IMR-90 (cell line): ENCODE results near the gene TMUB1. TPM values are rescaled to one million over a fixed set of nuclear protein-coding genes. Genes with fewer than 3 reads are reported as not detected.

ENCODE experiments used
- ATAC-seq: fragments of 200-7000 bp; cut with Tn5 transposase; 2 replicates; pipeline ENCODE4 v1.9.1; 2020; ENCODE audit warnings: low read depth, mild to moderate bottlenecking, moderate library complexity
- BruUV-seq: library from RNA; stranded (reverse); fragments of 400-500 nt; replicated peaks from 2 replicates; lab custom pipeline; 2021; lab: Mats Ljungman, UMichigan
- CTCF ChIA-PET: fragments of 300-600 bp; formaldehyde crosslinking; extraction: SDS; loops from one replicate; lab custom pipeline; 2021; ENCODE audit warnings: antibody characterized with exemption; lab: Yijun Ruan, JAX
- POLR2A ChIA-PET: fragments of 300-600 bp; sonication (Branson Sonifier 250); formaldehyde crosslinking; loops from one replicate; lab custom pipeline; 2022; ENCODE audit warnings: antibody characterized with exemption; ENCODE audit not compliant: unreplicated experiment; lab: Charles Lee
- DNase-seq: peaks from one replicate; pipeline ENCODE4 v3.0.0; 2013
- H2AFZ ChIP-seq: replicated peaks from 2 replicates; pipeline ENCODE3; 2013; ENCODE audit warnings: low read length, mild to moderate bottlenecking; ENCODE audit not compliant: poor library complexity
- H2AK5ac ChIP-seq: 2 replicates; pipeline ENCODE4 v1.6.1; 2013; ENCODE audit warnings: low read depth, low read length, inconsistent platforms
- H2AK9ac ChIP-seq: replicated peaks from 2 replicates; pipeline ENCODE3; 2013; ENCODE audit warnings: mild to moderate bottlenecking, low read depth, low read length, moderate library complexity; ENCODE audit not compliant: poor library complexity
- H2BK120ac ChIP-seq: 2 replicates; pipeline ENCODE4 v1.6.1; 2013; ENCODE audit warnings: low read depth, low read length, inconsistent platforms
- H2BK15ac ChIP-seq: 3 replicates; pipeline ENCODE4 v1.6.1; 2013; ENCODE audit warnings: low read depth, low read length, inconsistent platforms
- H2BK20ac ChIP-seq: 2 replicates; pipeline ENCODE4 v1.6.1; 2013; ENCODE audit warnings: low read depth, mild to moderate bottlenecking, inconsistent platforms, low read length, moderate library complexity
- H2BK5ac ChIP-seq: 2 replicates; pipeline ENCODE4 v1.6.1; 2013; ENCODE audit warnings: mild to moderate bottlenecking, low read depth, low read length, inconsistent platforms; ENCODE audit not compliant: poor library complexity, severe bottlenecking
- H3K14ac ChIP-seq: replicated peaks from 2 replicates; pipeline ENCODE4 v1.6.1; 2013; ENCODE audit warnings: low read depth, low read length, inconsistent platforms
- H3K18ac ChIP-seq: 2 replicates; pipeline ENCODE4 v1.6.1; 2013; ENCODE audit warnings: low read depth, low read length, control low read depth
- H3K23ac ChIP-seq: 2 replicates; pipeline ENCODE4 v1.6.1; 2013; ENCODE audit warnings: low read depth, low read length, inconsistent platforms
- H3K27ac ChIP-seq: 2 replicates; pipeline ENCODE4 v1.5.1; 2013; ENCODE audit warnings: mild to moderate bottlenecking, control low read depth, low read length; ENCODE audit not compliant: insufficient read depth
- H3K27me3 ChIP-seq: 2 replicates; pipeline ENCODE4 v1.6.1; 2013; ENCODE audit warnings: low read length; ENCODE audit not compliant: control insufficient read depth, insufficient read depth
- H3K36me3 ChIP-seq: 2 replicates; pipeline ENCODE4 v1.6.1; 2013; ENCODE audit warnings: low read length, mixed read lengths; ENCODE audit not compliant: control insufficient read depth, insufficient read depth
- H3K4ac ChIP-seq: 2 replicates; pipeline ENCODE4 v1.6.1; 2013; ENCODE audit warnings: low read depth, low read length, inconsistent platforms
- H3K4me1 ChIP-seq: 2 replicates; pipeline ENCODE4 v1.6.1; 2013; ENCODE audit warnings: low read length, mixed read lengths; ENCODE audit not compliant: control insufficient read depth, insufficient read depth
- H3K4me2 ChIP-seq: 2 replicates; pipeline ENCODE4 v1.6.1; 2013; ENCODE audit warnings: low read depth, mild to moderate bottlenecking, control low read depth, low read length, moderate library complexity
- H3K4me3 ChIP-seq: 2 replicates; pipeline ENCODE4 v1.5.1; 2013; ENCODE audit warnings: low read depth, mild to moderate bottlenecking, control low read depth, low read length, moderate library complexity; ENCODE audit not compliant: insufficient read depth
- H3K56ac ChIP-seq: 2 replicates; pipeline ENCODE4 v1.6.1; 2013; ENCODE audit warnings: low read length, inconsistent platforms; ENCODE audit not compliant: insufficient read depth; ENCODE audit errors: extremely low read depth
- H3K79me1 ChIP-seq, 2 experiments: 2 replicates each; pipeline ENCODE4 v1.6.1; 2013; ENCODE audit warnings: low read length in 2 of 2, inconsistent platforms in 1 of 2, low read depth in 1 of 2
- H3K9ac ChIP-seq: 2 replicates; pipeline ENCODE4 v1.6.1; 2013; ENCODE audit warnings: low read depth, low read length, control low read depth
- H3K9me1 ChIP-seq: 2 replicates; pipeline ENCODE4 v1.6.1; 2013; ENCODE audit warnings: low read length, inconsistent platforms; ENCODE audit not compliant: insufficient read depth
- H3K9me3 ChIP-seq: 2 replicates; pipeline ENCODE4 v1.6.1; 2013; ENCODE audit warnings: low read length; ENCODE audit not compliant: control insufficient read depth, insufficient read depth
- H4K20me1 ChIP-seq: 2 replicates; pipeline ENCODE4 v1.6.1; 2013; ENCODE audit warnings: low read length, inconsistent platforms; ENCODE audit not compliant: insufficient read depth
- H4K5ac ChIP-seq: 2 replicates; pipeline ENCODE4 v1.6.1; 2013; ENCODE audit warnings: mild to moderate bottlenecking, low read depth, low read length, control low read depth
- H4K8ac ChIP-seq, 2 experiments: 2 replicates each; pipeline ENCODE4 v1.6.1; 2013; ENCODE audit warnings: low read depth in 2 of 2, low read length in 2 of 2, control low read depth in 1 of 2, inconsistent platforms in 1 of 2
- H4K91ac ChIP-seq: 2 replicates; pipeline ENCODE4 v1.6.1; 2013; ENCODE audit warnings: low read depth, low read length, inconsistent platforms; ENCODE audit not compliant: insufficient read depth
- BHLHE40 ChIP-seq: fragments of 150-350 bp; IDR thresholded peaks from 2 replicates; pipeline ENCODE4 v1.6.1; 2016; ENCODE audit warnings: mild to moderate bottlenecking, low read depth, low read length
- MAFK ChIP-seq: IDR thresholded peaks from 2 replicates; pipeline ENCODE4 v1.6.1; 2012; ENCODE audit warnings: low read depth, low read length, improper control_type of control experiment
- MAZ ChIP-seq: IDR thresholded peaks from 2 replicates; pipeline ENCODE4 v1.6.1; 2012; ENCODE audit warnings: low read depth, mild to moderate bottlenecking, low read length, improper control_type of control experiment, moderate library complexity, borderline replicate concordance
- MXI1 ChIP-seq: IDR thresholded peaks from 2 replicates; pipeline ENCODE4 v1.6.1; 2012; ENCODE audit warnings: low read depth, mild to moderate bottlenecking, low read length, moderate library complexity, borderline replicate concordance
- NFE2L2 ChIP-seq: fragments of 150-350 bp; IDR thresholded peaks from 2 replicates; pipeline ENCODE4 v1.6.1; 2016; ENCODE audit warnings: low read depth, mild to moderate bottlenecking, low read length
- POLR2A ChIP-seq: IDR thresholded peaks from 2 replicates; pipeline ENCODE4 v1.6.1; 2012; ENCODE audit warnings: mild to moderate bottlenecking, low read depth, low read length
- RAD21 ChIP-seq: IDR thresholded peaks from 2 replicates; pipeline ENCODE4 v1.6.1; 2012; ENCODE audit warnings: low read length, improper control_type of control experiment
- RCOR1 ChIP-seq: IDR thresholded peaks from 2 replicates; pipeline ENCODE4 v1.6.1; 2012; ENCODE audit warnings: mild to moderate bottlenecking, low read length, improper control_type of control experiment; ENCODE audit not compliant: insufficient replicate concordance
- RFX5 ChIP-seq: IDR thresholded peaks from 2 replicates; pipeline ENCODE4 v1.8.0; 2012; ENCODE audit warnings: low read depth, mild to moderate bottlenecking, low read length, moderate library complexity
- WGBS, 2 experiments: methylation state at CpG; one replicate each; pipeline versions ENCODE4 v1.1.5 to v1.1.7; 2013; ENCODE audit warnings: missing lambda C conversion rate in 2 of 2; ENCODE audit not compliant: insufficient read length in 1 of 2; ENCODE audit errors: extremely low coverage in 2 of 2; 5-methylcytosine and 5-hydroxymethylcytosine counted together
- dilution Hi-C: fragments of 300-500 bp; cut with HindIII; formaldehyde crosslinking; loops from one replicate; pipeline ENCODE4 v1.14.3; 2018; ENCODE audit warnings: low sequenced_read_pairs; ENCODE audit not compliant: unreplicated experiment
- in situ Hi-C: fragments of 300-500 bp; cut with MboI; formaldehyde crosslinking; loops from 3 replicates; pipeline ENCODE4 v1.14.3; 2019; ENCODE audit warnings: low sequenced_read_pairs, inconsistent platforms, mixed read lengths
- intact Hi-C: fragments of 100-400 bp; cut with micrococcal nuclease; formaldehyde crosslinking; loops from 2 replicates; pipeline ENCODE4 v1.10.0; 2022
- polyA plus RNA-seq, 3 experiments: library from polyadenylated mRNA; depleted of rRNA; stranded (reverse); fragments of >200 nt; gene quantifications; 2 replicates each; pipeline ENCODE4 v1.2.3, GENCODE V29; 2012; ENCODE audit warnings: low replicate concordance in 1 of 3
- total RNA-seq: library from RNA; depleted of rRNA; stranded (reverse); fragments of >200 nt; gene quantifications from 2 replicates; pipeline ENCODE4 v1.2.3, GENCODE V29; 2012
- TF ChIP-seq, protein P1 (sequence below): fragments of 150-350 bp; IDR thresholded peaks from 2 replicates; pipeline ENCODE4 v1.6.1; 2017; ENCODE audit warnings: mild to moderate bottlenecking, antibody characterized with exemption, low read length, low read depth
- TF ChIP-seq, protein P2 (sequence below): conservative IDR thresholded peaks from 2 replicates; pipeline ENCODE4 v1.5.1; 2012; ENCODE audit warnings: mild to moderate bottlenecking, low read depth, low read length, improper control_type of control experiment

Gene TMUB1
- total and polyA plus RNA-seq, 2 of the 4 experiments (the other 2 are of a cell fraction), result 6.8 to 29.8 TPM

DNA sequence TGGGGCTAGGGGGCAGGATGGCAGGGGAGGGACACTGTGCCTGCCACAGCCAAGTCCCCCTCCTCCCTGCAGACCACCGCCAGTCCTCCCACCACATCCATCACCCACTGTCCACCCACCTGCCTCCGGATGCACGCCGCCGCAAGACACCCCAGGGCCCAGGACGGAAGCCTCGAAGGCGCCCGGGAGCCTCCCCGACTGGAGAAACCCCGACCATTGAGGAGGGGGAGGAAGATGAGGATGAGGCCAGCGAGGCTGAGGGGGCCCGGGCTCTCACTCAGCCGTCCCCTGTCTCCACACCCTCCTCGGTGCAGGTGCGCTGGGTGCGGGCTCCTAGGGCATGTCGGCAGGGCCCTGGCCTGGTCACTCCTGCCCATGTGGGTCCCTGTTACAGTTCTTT, 18.8 kb downstream of the TMUB1 start:
- H3K18ac ChIP-seq, result no peak overlapping the region
- ATAC-seq (no peak), DNase-seq (no peak)
- no peak overlapping the region for H2AFZ ChIP-seq
- POLR2A ChIA-PET, result no interaction called here
- H2AK9ac ChIP-seq, result no peak overlapping the region
- no peak overlapping the region for H3K14ac ChIP-seq
- H2BK15ac ChIP-seq, result no peak overlapping the region
- WGBS, 2 experiments, result 94% methylated on average over 6 of the region's 18 CpGs; no CpG with 5 or more reads in 1 of the 2 experiments
- no TSS peak for BruUV-seq
- H3K27me3 ChIP-seq, result no peaks in the 10 kb centered on the region
- H4K20me1 ChIP-seq, result peaks cover 32% of the 10 kb centered on the region
- CTCF ChIA-PET, result no interaction called here
- no peak overlapping the region for H2BK5ac ChIP-seq
- no peak overlapping the region for H3K9ac ChIP-seq
- H3K36me3 ChIP-seq, result peaks cover 45% of the 10 kb centered on the region
- no peak overlapping the region for H3K56ac ChIP-seq
- dilution Hi-C loops (no loop called here), in situ Hi-C loops (no loop called here), intact Hi-C loops (no loop called here)
- H4K8ac ChIP-seq, result no peak overlapping the region
- H4K91ac ChIP-seq, result no peak overlapping the region
- H3K9me3 ChIP-seq, result no peaks in the 10 kb centered on the region
- peaks cover 8% of the 10 kb centered on the region; the same call in 1 of the 2 replicates for H3K9me1 ChIP-seq
- H2BK120ac ChIP-seq, result no peak overlapping the region
- H3K4me2 ChIP-seq, result no peak overlapping the region
- peaks cover 24 to 62% of the 10 kb centered on the region in 2 experiments for H3K79me1 ChIP-seq
- no peak overlapping the region for H2AK5ac ChIP-seq
- no peak overlapping the region for H3K27ac ChIP-seq
- H3K23ac ChIP-seq, result no peak overlapping the region
- H3K4me1 ChIP-seq, result peaks cover 33% of the 10 kb centered on the region
- H3K4ac ChIP-seq, result no peak overlapping the region
- no peak overlapping the region for H3K4me3 ChIP-seq
- no peak overlapping the region for H2BK20ac ChIP-seq
- TF ChIP-seq POLR2A, result no peak
- TF ChIP-seq BHLHE40, result no peak
- TF ChIP-seq MXI1, result no peak
- TF ChIP-seq, protein P1, sequence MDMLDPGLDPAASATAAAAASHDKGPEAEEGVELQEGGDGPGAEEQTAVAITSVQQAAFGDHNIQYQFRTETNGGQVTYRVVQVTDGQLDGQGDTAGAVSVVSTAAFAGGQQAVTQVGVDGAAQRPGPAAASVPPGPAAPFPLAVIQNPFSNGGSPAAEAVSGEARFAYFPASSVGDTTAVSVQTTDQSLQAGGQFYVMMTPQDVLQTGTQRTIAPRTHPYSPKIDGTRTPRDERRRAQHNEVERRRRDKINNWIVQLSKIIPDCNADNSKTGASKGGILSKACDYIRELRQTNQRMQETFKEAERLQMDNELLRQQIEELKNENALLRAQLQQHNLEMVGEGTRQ, result no peak
- no peak for TF ChIP-seq NFE2L2
- TF ChIP-seq RFX5, result no peak
- TF ChIP-seq RCOR1, result no peak
- no peak for TF ChIP-seq MAFK
- TF ChIP-seq, protein P2, sequence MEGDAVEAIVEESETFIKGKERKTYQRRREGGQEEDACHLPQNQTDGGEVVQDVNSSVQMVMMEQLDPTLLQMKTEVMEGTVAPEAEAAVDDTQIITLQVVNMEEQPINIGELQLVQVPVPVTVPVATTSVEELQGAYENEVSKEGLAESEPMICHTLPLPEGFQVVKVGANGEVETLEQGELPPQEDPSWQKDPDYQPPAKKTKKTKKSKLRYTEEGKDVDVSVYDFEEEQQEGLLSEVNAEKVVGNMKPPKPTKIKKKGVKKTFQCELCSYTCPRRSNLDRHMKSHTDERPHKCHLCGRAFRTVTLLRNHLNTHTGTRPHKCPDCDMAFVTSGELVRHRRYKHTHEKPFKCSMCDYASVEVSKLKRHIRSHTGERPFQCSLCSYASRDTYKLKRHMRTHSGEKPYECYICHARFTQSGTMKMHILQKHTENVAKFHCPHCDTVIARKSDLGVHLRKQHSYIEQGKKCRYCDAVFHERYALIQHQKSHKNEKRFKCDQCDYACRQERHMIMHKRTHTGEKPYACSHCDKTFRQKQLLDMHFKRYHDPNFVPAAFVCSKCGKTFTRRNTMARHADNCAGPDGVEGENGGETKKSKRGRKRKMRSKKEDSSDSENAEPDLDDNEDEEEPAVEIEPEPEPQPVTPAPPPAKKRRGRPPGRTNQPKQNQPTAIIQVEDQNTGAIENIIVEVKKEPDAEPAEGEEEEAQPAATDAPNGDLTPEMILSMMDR, result no peak
- no peak for TF ChIP-seq MAZ
- no peak for TF ChIP-seq RAD21
- H4K5ac ChIP-seq, result no peak overlapping the region
